ENCODE results near the gene GADD45B.

GRCh38 chr19:2481466-2481865 is 5.5 kb downstream of the GADD45B start:
- no peak for TF ChIP-seq CTCF (IDR thresholded peaks at IDR 0.05)
- no peak for TF ChIP-seq POLR2A (IDR thresholded peaks at IDR 0.05)
- TF ChIP-seq EP300 (IDR thresholded peaks at IDR 0.05), result no peak

All from tibial nerve (tissue), 4 donors.